MG63 (cell line): ENCODE measurements around the gene ZNF750. TPM values are rescaled to one million over a fixed set of nuclear protein-coding genes. Genes with fewer than 3 reads are reported as not detected.

ENCODE experiments used
- DNase-seq: peaks from one replicate; pipeline ENCODE4 v3.0.0-alpha.2; 2020
- H3K27me3 ChIP-seq: fragments of 250-450 bp; sonication (Bioruptor Pico); 2 replicates; pipeline ENCODE4 v1.5.1; 2020; ENCODE audit warnings: mild to moderate bottlenecking, moderate library complexity
- H3K36me3 ChIP-seq: fragments of 250-450 bp; sonication (Bioruptor Pico); 2 replicates; pipeline ENCODE4 v1.5.1; 2020; ENCODE audit warnings: mild to moderate bottlenecking, moderate library complexity
- H3K4me3 ChIP-seq: fragments of 250-450 bp; sonication (Bioruptor Pico); 2 replicates; pipeline ENCODE4 v1.5.1; 2020; ENCODE audit warnings: mild to moderate bottlenecking, moderate library complexity
- H3K9me3 ChIP-seq: fragments of 250-450 bp; sonication (Bioruptor Pico); 2 replicates; pipeline ENCODE4 v1.5.1; 2020; ENCODE audit warnings: mild to moderate bottlenecking, moderate library complexity
- total RNA-seq: library from RNA; depleted of rRNA; stranded (reverse); fragments of >200 nt; shearing (Covaris generic); gene quantifications from 2 replicates; pipeline ENCODE4 v1.2.3, GENCODE V29; 2014; ENCODE audit warnings: low replicate concordance

Gene ZNF750
- total RNA-seq, 1 experiment from 2014 or later: not detected

DNA sequence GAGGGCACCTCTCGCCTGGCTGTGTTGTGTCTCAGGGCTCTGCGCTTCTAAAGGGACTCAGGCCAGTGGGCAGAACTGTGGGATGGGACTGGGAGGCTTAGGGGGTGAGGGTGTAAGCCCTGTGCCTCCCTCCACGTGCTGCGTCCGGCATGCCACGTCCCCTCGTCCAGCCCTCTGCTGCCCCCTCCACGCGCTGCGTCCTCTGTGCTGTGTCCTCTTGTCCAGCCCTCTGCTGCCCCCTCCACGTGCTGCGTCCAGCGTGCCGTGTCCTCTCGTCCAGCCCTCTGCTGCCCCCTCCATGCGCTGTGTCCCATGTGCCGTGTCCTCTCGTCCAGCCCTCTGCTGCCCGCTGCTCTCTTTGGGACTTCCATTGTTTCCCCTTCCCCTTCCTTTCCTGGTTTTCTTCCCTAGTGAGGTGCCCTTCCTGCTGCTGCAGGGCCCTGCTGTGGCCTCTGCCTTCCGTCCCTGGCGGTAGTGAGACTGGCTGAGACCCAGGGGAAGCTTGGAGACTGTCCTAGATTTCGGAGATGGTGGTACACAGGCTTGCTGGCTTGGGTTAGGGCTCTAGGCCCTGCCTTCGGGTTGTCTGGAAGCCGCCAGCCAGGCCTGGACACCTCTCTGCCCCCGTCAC, 6.4 kb upstream of the ZNF750 start:
- Histone ChIP-seq H3K9me3 (no peaks in the 10 kb centered on the region), H3K27me3 (no peaks in the 10 kb centered on the region), H3K4me3 (no peak overlapping the region), H3K36me3 (peaks cover 10% of the 10 kb centered on the region)
- DNase-seq: no peak

DNA sequence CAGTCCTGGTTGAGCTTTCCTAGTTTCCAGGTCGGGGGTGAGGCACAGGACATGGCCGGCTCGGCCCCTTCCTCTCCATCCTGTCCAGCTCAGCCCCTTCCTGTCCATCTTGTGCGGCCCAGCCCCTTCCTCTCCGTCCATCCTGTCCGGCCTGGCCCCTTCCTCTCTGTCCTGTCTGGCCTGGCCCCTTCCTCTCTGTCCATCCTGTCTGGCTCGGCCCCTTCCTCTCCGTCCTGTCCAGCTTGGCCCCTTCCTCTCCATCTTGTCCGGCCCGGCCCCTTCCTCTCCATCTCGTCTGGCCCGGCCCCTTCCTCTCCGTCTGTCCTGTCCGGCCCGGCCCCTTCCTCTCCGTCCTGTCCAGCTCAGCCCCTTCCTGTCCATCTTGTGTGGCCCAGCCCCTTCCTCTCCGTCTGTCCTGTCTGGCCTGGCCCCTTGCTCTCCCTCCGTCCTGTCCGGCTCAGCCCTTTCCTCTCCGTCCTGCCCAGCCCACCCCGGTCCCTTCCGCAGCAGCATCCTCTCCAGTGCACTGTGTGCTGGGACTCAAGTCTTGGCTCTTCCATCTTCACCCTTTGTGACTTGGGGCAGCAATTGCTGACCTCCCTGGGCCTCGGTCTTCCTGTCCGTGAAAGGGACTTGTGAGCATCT, 5.5 kb upstream of the ZNF750 start:
- no peak overlapping the region for H3K4me3 ChIP-seq
- no peaks in the 10 kb centered on the region for H3K9me3 ChIP-seq
- peaks cover 10% of the 10 kb centered on the region for H3K36me3 ChIP-seq
- no peak for DNase-seq
- no peaks in the 10 kb centered on the region for H3K27me3 ChIP-seq

DNA sequence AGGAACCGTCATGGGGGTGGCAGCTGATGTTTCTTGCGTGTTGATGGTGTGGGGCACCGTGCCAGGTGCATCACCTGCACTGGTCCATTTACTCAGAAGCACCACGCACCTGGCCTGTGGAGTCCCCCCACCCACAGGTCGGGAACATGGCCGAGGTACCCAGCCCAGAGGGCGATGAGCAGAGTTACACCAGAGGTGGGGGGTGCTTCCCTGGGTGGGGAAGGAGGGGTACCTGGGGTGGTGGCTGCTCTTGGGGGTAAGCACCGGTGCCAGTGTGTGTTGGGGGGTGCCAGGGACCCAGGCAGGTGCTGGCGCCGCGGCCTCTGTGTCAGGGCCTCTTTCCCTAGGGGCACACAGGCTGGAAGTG, 5.0 kb upstream of the ZNF750 start:
- Histone ChIP-seq H3K36me3 (peaks cover 10% of the 10 kb centered on the region), H3K27me3 (no peaks in the 10 kb centered on the region), H3K9me3 (no peaks in the 10 kb centered on the region), H3K4me3 (no peak overlapping the region)
- DNase-seq: no peak

DNA sequence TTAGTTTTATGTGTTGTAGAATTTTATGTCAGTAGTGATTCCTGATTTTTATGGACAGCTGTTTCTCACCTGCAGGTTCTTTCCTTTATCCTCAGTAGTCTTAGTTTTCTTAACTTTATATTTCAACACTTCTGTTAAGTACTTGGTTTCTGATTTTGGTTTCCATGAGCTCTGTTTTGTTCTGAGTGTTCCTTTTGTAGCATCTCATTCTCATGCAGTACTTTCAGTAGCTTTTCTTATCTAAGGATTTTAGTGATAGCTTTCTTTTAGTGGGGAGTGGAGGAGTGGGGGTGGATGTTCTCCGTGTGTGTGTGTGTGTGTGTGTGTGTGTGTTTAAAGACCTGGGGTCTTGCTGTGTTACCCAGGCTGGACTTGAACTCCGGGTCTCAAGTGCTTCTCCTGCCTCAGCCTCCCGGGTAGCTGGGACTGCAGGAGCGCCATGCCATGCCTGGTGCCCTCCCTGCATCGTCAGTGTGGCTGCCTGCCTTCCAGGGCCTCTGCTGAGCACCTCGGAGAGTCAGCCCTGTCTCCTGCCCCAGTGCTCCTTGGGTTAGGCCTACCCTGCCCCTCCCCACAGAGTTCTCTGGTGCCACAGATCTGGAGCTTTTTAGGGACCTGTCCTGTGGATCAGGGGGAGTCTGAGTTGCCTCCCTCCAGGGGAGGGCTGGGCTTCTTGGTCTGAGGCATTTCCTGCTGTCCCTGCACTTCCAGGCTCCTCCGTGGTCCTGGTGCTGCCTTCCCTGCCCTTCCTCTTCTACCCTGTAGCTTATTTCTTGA, 4.3 kb upstream of the ZNF750 start:
- H3K9me3 ChIP-seq: no peaks in the 10 kb centered on the region
- H3K27me3 ChIP-seq: no peaks in the 10 kb centered on the region
- no peak for DNase-seq
- H3K36me3 ChIP-seq: peaks cover 7% of the 10 kb centered on the region
- no peak overlapping the region for H3K4me3 ChIP-seq

GRCh38 chr17:82841921-82842596, 2.2 kb upstream of the ZNF750 start:
- H3K4me3 ChIP-seq: no peak overlapping the region
- H3K9me3 ChIP-seq: no peaks in the 10 kb centered on the region
- H3K27me3 ChIP-seq: no peaks in the 10 kb centered on the region
- no peak for DNase-seq
- peaks cover 7% of the 10 kb centered on the region for H3K36me3 ChIP-seq

DNA sequence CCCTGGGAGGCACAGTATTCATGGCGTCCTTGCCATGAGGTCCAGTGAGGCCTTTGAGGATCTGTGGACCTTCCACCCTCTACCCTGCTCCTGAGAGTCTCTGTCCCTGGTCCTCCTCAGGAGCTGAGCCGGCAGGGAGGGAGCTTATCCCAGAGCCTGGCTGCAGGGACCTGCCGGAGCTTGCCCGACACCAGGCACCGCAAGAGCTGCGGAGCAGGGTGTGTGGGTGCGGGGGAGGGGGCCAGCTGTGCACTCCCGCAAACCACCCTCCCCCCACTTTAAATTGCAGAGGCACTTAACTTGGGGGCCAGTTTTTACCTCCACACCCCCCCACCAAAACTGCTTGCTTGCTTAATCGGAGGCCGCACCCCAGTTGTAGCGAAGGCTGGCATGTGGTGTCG, 609 bp upstream of the ZNF750 start:
- Histone ChIP-seq H3K27me3 (no peaks in the 10 kb centered on the region), H3K9me3 (no peaks in the 10 kb centered on the region), H3K4me3 (no peak overlapping the region), H3K36me3 (peaks cover 14% of the 10 kb centered on the region)
- no peak for DNase-seq

GRCh38 chr17:82838386-82839063, 1.3 kb downstream of the ZNF750 start:
- H3K36me3 ChIP-seq: peaks cover 14% of the 10 kb centered on the region
- H3K9me3 ChIP-seq: no peaks in the 10 kb centered on the region
- H3K4me3 ChIP-seq: no peak overlapping the region
- no peaks in the 10 kb centered on the region for H3K27me3 ChIP-seq
- DNase-seq: no peak

DNA sequence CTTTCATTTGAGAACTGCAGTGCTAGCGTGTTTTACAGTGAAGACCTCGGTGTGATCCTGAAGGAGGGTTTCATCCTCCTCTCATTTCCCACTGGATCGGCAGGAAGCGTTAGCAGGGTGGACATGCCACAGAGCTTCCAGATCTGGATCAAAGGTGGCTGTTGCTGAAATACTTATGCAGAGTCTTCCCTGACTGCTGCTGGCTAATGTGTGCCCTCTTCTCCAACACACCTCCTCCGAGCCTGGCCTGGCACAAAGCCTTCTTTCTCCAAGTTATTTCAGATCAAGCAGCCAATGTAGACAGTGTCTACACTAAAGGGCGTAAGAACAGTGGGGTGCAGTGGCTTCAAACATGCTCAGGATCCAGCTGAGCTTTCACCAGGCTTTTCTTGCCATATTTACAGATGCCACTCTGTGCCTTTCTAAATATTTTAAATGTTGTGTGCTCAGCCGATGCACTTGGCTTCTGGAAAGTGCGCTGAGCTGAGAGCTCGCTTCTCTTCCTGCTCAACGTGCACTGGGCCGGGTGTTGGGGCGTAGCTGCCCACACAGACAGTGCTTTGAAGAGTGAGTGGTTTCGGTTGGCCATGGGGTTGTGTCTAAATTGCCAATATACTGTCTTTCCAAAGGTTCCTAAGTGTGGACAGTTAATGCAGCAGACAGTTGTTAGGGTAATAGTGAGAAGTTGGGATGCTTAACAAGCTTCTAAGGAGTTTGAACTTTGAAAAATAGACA, 2.1 kb downstream of the ZNF750 start:
- Histone ChIP-seq H3K4me3 (no peak overlapping the region), H3K36me3 (peaks cover 14% of the 10 kb centered on the region), H3K9me3 (no peaks in the 10 kb centered on the region), H3K27me3 (no peaks in the 10 kb centered on the region)
- no peak for DNase-seq

GRCh38 chr17:82836823-82837357, 2.9 kb downstream of the ZNF750 start:
- H3K36me3 ChIP-seq: peaks cover 14% of the 10 kb centered on the region
- no peaks in the 10 kb centered on the region for H3K27me3 ChIP-seq
- H3K9me3 ChIP-seq: no peaks in the 10 kb centered on the region
- no peak for DNase-seq
- no peak overlapping the region for H3K4me3 ChIP-seq

- H3K36me3 ChIP-seq: peaks cover 14% of the 10 kb centered on the region
- no peaks in the 10 kb centered on the region for H3K27me3 ChIP-seq
- no peak overlapping the region for H3K4me3 ChIP-seq
- no peaks in the 10 kb centered on the region for H3K9me3 ChIP-seq
- DNase-seq: no peak
Observed at GRCh38 chr17:82835766-82836512, 3.9 kb downstream of the ZNF750 start.

- no peak overlapping the region for H3K4me3 ChIP-seq
- H3K9me3 ChIP-seq: no peaks in the 10 kb centered on the region
- no peaks in the 10 kb centered on the region for H3K27me3 ChIP-seq
- peaks cover 14% of the 10 kb centered on the region for H3K36me3 ChIP-seq
- no peak for DNase-seq
Observed at GRCh38 chr17:82835122-82835521, 4.7 kb downstream of the ZNF750 start.

- H3K27me3 ChIP-seq: no peaks in the 10 kb centered on the region
- no peak overlapping the region for H3K4me3 ChIP-seq
- no peaks in the 10 kb centered on the region for H3K9me3 ChIP-seq
- peaks cover 14% of the 10 kb centered on the region for H3K36me3 ChIP-seq
- no peak for DNase-seq
Observed at GRCh38 chr17:82832881-82833475, 6.8 kb downstream of the ZNF750 start.

DNA sequence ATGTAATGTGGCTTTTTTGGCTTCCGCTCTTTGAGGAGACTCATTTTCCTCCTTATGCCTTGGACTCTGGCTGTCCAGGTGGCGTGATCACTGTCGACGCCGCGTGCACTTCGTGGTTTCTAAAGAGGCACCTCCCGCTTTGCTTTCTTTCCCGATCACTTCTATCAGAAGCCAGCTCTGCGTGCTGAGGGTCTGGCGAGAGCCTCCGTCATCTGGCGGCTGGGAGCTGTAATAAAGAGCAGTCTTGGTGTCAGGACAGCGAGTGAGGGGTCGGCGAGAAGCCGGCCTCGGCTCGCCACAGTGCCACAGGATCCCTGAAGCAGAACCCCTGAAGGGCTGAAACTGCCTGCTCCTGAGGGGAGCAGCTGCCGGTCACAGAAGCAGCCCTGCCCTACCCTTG, 7.4 kb downstream of the ZNF750 start:
- Histone ChIP-seq H3K27me3 (no peaks in the 10 kb centered on the region), H3K36me3 (peaks cover 13% of the 10 kb centered on the region), H3K4me3 (no peak overlapping the region), H3K9me3 (no peaks in the 10 kb centered on the region)
- DNase-seq: no peak

DNA sequence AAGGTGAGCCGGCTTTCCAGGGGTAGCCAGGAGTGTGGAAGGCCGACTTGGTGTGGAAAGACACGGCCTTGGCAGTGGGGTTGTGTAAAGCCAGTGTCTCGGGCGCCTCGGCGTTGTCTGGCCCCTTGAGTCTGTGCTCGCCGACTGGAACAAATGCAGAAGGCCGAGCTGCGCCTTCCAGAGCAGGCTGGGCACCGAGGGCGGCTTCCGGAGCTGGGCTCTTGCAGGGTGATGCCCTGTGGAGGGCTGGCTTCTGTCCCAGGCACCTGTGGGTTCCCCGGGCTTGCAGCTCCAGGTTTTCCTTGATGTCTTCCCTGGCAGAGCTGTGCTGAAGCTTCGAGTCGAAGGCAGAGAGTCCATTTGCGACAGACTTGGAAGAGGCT, 8.0 kb downstream of the ZNF750 start:
- H3K36me3 ChIP-seq: peaks cover 16% of the 10 kb centered on the region
- no peak for DNase-seq
- no peaks in the 10 kb centered on the region for H3K27me3 ChIP-seq
- H3K9me3 ChIP-seq: no peaks in the 10 kb centered on the region
- H3K4me3 ChIP-seq: no peak overlapping the region
